Stimulated activated naive CD8-positive, alpha-beta T cell treated with anti-CD3 and anti-CD28 coated beads, Interleukin-15, amount 100 ng/mL, for 72 hours (primary cell): Measurements from ENCODE around the gene AGR2.
"Not testable (repeated sequence)": the region's sequence is repeated elsewhere in the genome, so short reads cannot be mapped to it uniquely, and the experiment has no call there.

Experiments used
- ATAC-seq: fragments of 150-1000 bp; cut with Tn5 transposase; 2 replicates; pipeline ENCODE4 v1.10.0; 2021; ENCODE audit warnings: mild to moderate bottlenecking, moderate library complexity
- DNase-seq, 2 donors: peaks; one replicate each; pipeline ENCODE4 v3.0.0; 2021 to 2022
- H3K27ac Mint-ChIP-seq, 2 donors: one replicate each; pipeline ENCODE4 v1.8.0; 2022; ENCODE audit warnings: mild to moderate bottlenecking in 2 of 2, mixed read lengths in 2 of 2, moderate library complexity in 2 of 2
- H3K27me3 Mint-ChIP-seq: one replicate; pipeline ENCODE4 v1.8.0; 2022; ENCODE audit warnings: mixed read lengths
- H3K4me1 Mint-ChIP-seq: one replicate; pipeline ENCODE4 v1.8.0; 2022; ENCODE audit warnings: mild to moderate bottlenecking, mixed read lengths
- H3K4me3 Mint-ChIP-seq, 2 donors: one replicate each; pipeline ENCODE4 v1.8.0; 2022; ENCODE audit warnings: mild to moderate bottlenecking in 2 of 2, mixed read lengths in 2 of 2, moderate library complexity in 1 of 2
- H3K9me3 Mint-ChIP-seq, 2 donors: one replicate each; pipeline ENCODE4 v1.8.0; 2022; ENCODE audit warnings: mixed read lengths in 2 of 2

Gene AGR2

DNA sequence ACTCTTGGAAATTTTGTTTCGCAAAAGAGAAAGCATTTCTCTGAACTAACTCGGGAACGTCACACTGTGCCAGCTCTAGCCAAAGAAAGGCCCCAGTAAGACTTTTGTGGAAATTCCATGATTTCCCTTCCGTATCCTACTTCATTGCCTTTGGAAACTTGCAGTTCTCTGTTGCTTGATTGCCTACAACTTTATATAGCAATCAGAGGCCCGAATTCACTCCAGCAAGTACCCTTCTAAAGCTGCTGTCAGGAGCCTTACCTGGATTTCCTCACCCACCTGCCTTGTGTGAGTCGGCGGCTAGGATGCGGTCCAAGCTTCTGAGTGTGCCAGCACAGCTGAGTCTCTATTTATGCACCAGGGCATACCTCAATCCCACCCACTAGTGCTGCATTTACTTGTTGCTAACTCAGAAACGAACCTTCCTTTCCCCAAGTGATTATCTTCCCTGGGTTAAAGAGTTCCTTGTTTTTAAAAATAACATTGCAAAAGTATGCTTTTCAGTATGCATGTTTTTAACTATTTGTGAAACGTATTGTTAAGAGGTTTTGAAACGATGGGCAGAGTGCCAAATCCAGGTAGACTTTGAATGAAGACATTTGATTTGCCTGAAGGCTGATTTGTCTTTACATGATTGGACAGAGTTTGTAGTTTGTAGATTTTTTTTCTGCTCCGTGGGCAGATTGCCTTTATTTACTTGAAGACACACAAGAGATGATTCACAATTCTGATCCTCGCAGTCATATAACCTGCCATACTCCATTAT, at the start of gene AGR2:
Gene AGR2, minus strand, starts transcription at position 326 of the 766 bp plus-strand sequence. CDS start 3,203 bp downstream, outside the sequence.
- Mint-ChIP-seq H3K27me3 (peaks cover 9% of the 10 kb centered on the region), H3K9me3 (no peaks in the 10 kb centered on the region), H3K4me1 (no peaks in the 10 kb centered on the region), H3K27ac (no peak within 1 kb of the TSS), H3K4me3 (no peak within 1 kb of the TSS)
- DNase-seq (no peak), ATAC-seq (no peak)

DNA sequence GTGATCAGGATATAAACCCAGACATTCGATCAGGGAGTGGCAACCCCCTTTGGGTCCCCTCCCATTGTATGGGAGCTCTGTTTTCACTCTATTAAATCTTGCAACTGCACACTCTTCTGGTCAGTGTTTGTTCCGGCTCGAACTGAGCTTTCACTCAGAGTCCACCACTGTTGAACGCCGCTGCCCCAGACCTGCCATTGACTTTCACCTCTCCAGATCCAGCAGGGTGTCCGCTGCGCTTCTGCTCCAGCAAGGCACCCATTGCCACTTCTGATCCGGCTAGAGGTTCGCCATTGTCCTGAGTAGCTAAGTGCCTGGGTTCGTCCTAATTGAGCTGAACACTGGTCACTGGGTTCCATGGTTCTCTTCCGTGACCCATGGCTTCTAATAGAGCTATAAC, 48.4 kb upstream of the AGR2 start:
- H3K27me3 Mint-ChIP-seq, result peaks cover 30% of the 10 kb centered on the region
- H3K27ac Mint-ChIP-seq, DNase-seq, ATAC-seq, H3K4me3 Mint-ChIP-seq, H3K9me3 Mint-ChIP-seq, H3K4me1 Mint-ChIP-seq: not testable (repeated sequence)

DNA sequence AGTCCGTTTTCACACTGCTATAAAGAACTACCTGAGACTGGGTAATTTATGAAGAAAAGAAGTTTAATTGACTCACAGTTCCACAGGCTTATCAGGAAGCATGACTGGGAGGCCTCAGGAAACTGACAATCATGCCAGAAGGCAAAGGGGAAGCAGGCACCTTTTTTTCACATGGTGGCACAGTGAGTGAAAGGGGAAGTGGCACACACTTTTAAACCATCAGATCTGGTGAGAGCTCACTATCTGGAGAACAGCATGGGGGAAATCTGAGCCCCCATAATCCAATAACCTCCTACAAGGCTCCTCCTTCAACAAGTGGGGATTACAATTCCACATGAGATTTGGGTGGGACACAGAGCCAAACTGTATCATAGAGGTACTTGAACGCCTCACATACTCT, 47.0 kb upstream of the AGR2 start:
- DNase-seq (no peak), ATAC-seq (no peak)
- peaks cover 9% of the 10 kb centered on the region for H3K4me1 Mint-ChIP-seq
- H3K27ac Mint-ChIP-seq, result no peak overlapping the region
- H3K27me3 Mint-ChIP-seq, result peaks cover 30% of the 10 kb centered on the region
- no peak overlapping the region for H3K4me3 Mint-ChIP-seq
- H3K9me3 Mint-ChIP-seq, result no peaks in the 10 kb centered on the region

DNA sequence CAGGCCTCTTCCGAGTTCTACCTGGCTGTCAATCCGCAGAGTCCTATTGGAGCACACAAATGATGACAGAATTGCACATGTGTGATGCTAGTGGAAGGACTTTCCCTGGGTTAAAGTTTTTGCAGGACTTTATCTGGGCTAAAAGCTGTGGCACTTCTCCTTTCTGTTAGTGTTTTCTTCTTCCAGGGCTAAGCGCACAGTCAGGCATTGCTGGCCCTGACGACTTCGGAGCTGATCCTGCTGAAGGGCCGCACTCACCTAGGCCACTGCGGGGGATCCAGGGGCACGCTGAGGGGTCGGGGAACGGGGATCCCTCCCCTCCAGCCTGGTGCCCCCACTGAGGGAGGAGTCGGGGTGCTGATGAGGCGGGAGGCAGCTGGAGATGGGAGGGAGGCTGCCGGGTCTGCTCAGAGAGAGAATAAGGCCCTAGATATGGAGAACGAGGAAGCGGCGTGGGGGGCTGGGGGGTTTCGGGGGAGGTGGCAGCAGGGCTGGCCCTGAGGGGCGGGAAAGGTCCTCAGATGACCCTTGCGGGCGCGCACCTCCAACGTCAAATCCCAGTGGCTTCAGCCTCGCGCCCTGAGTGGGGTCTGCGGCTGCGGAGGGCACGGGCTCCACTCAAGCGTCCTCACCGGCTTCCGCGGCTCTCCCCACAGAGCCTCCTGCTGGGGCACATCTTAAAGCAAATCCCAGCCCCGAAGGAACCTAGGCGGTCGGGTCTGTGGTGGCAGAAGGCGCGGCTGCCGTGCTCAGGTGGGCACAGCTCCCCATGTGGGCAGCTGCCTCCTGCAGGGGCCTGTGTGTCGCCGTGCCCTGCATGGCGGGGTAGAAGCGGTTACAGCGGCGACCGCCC, 46.0 kb upstream of the AGR2 start:
- H3K4me3 Mint-ChIP-seq, result peak overlapping the region; percentile 38 to 57

DNA sequence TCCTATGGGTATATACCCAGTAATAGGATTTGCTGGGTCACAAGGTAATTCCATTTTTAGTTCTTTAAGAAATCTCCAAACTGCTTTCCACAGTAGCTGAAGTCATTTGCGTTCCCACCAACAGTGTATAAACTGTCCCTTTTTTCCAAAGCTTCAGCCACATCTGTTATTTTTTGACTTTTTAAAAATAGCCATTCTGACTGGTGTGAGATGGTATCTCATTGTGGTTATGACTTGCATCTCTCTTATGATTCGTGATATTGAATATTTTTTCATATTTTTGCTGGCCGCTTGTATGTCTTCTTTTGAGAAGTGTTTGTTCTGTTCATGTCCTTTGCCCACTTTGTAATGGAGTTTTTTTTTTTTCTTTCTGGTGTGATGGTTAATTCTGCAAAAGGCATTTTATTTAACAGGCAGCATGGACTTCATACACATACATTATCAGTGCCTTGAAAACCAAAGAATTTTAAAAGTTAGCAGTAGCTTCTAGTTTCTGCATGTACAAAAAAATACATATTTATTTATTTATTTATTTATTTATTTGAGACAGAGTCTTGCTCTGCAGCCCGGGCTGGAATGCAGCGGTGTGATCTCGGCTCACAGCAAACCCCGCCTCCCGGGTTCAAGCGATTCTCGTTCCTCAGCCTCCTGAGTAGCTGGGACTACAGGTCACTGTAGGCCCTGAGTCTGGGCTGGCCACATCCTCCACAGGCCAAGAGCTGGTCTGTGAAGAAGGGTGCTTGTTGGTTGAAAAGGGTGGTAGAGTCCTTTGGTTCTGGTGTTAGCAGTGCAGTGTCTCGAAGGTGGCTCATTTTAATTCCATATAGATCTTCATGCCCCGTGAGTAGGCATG, 44.7 kb upstream of the AGR2 start:
- Mint-ChIP-seq H3K4me1 (peaks cover 9% of the 10 kb centered on the region), H3K27ac (no peak overlapping the region), H3K4me3 (no peak overlapping the region), H3K9me3 (no peaks in the 10 kb centered on the region), H3K27me3 (peaks cover 30% of the 10 kb centered on the region)
- ATAC-seq (no peak), DNase-seq (no peak)

More for the DNA sequence above, 46.0 kb upstream of the AGR2 start:
- peaks cover 30% of the 10 kb centered on the region for H3K27me3 Mint-ChIP-seq
- ATAC-seq, result peak; percentile 59
- no peak for DNase-seq
- peaks cover 9% of the 10 kb centered on the region for H3K4me1 Mint-ChIP-seq
- no peaks in the 10 kb centered on the region for H3K9me3 Mint-ChIP-seq
- H3K27ac Mint-ChIP-seq, result no peak overlapping the region

DNA sequence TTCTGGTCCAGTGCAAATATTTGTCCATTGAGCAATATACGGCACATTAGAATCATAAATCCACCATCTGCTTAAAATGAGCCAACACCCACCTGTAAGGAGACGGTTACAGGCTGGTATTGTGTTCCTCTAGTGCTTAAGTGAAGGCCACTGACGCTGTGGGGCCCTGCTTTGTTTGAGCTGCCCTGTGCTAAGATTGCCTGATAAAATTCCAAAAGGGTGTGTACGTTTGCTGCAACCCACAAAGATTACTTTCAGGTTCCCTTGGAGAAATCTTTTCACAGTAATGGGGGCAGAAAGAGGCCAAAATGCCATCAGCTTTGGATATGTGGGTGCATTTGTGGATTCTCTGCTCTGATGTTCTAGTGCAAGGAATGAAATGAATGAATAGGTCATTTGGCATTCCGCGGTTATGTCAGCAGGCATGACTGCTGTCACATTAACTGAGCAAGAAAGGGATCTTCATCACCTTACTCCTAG, 42.6 kb upstream of the AGR2 start:
- peaks cover 28% of the 10 kb centered on the region for H3K27me3 Mint-ChIP-seq
- ATAC-seq (no peak), DNase-seq (no peak)
- H3K9me3 Mint-ChIP-seq, result no peaks in the 10 kb centered on the region
- H3K4me3 Mint-ChIP-seq, result no peak overlapping the region
- no peak overlapping the region for H3K27ac Mint-ChIP-seq
- peaks cover 9% of the 10 kb centered on the region for H3K4me1 Mint-ChIP-seq

DNA sequence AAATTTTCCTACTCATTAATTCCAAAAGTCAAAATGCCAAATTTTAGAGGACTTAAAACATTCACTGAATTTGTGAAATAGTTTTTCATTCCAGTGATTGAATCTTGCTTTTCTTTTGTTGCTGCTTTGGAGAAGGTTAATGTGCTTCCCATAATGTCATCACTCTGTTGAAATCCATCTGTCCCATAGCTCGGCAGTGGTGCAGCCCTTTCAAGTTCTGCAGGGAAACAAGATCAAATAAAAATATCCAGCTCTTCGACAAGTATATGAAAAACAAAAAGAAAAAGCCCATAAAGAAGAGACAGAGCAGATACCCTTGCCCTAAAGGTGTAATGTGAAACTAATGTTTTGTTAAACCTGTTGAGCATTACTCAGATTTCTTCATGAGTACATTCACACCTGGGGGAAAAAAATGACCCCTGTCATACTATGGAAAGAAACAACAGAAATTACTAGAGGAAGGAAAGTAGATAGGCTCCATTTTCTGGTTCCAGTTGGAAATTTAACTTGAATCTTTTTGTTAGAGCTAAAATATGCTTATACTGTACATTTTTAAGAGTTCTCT, 41.9 kb upstream of the AGR2 start:
- Mint-ChIP-seq H3K4me1 (peaks cover 8% of the 10 kb centered on the region), H3K4me3 (no peak overlapping the region), H3K27me3 (peaks cover 20% of the 10 kb centered on the region), H3K27ac (no peak overlapping the region), H3K9me3 (no peaks in the 10 kb centered on the region)
- ATAC-seq, result no peak
- DNase-seq, result no peak

DNA sequence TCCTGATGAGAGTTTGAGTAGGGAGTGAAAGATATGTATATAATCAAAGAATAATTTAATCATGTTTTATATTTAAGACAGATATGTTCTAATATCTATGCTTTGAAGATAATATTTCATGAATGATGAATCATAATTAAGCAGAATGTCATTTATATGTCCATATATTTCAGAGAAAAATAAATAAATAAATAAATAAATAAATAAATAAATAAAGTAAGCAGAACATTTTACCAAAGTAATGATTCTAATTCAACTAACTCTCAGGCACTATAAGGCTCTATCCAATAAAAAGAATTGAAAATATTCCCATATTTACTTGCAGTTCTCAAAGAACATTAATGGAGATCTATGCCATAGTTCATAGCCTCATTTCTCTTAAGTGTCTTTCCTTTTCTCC, 40.9 kb upstream of the AGR2 start:
- ATAC-seq (no peak), DNase-seq (no peak)
- H3K4me1 Mint-ChIP-seq, result no peaks in the 10 kb centered on the region
- no peak overlapping the region for H3K27ac Mint-ChIP-seq
- peaks cover 11% of the 10 kb centered on the region for H3K27me3 Mint-ChIP-seq
- no peaks in the 10 kb centered on the region for H3K9me3 Mint-ChIP-seq
- no peak overlapping the region for H3K4me3 Mint-ChIP-seq

DNA sequence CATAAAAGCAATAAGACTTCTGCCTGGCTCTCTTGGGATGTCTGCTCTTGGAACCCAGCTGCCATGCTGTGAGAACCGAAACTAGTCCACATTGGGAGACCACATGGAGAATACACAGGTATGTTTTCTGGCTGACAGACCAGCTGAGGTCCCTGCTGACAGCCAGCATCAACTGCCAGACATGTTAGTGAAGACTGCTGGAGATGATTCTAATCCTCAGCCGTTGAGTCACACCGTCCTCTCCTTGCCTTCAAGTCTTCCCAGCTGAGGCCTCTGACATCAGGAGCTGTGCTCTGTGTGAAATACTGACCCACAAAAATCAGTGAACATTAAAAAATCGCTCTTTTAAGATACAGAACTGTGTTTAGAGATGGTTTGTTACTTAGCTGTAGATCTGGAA, 36.9 kb upstream of the AGR2 start:
- Mint-ChIP-seq H3K9me3 (peaks cover 0 to 2% of the 10 kb centered on the region in 2 donors), H3K4me1 (no peaks in the 10 kb centered on the region), H3K27ac (no peak overlapping the region), H3K27me3 (peaks cover 9% of the 10 kb centered on the region), H3K4me3 (no peak overlapping the region)
- ATAC-seq (no peak), DNase-seq (no peak)

DNA sequence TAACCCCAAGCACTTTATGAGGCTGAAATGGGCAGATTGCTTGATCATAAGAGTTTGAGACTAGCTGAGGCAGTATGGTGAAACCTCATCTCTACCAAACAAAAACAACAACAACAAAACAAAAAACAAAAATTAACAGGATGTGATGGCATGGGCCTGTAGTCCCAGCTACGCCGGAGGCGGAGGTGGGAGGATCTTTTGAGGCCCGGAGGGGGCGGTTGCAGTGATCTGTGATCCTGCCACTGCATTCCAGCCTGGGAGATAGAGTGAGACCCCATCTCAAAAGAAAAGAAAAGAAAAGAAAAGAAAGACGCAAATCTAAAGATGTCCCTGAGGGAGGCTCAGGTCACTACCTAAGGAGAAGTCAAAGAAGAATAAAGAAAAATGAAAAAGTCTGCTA, 35.3 kb upstream of the AGR2 start:
- H3K4me3 Mint-ChIP-seq, result no peak overlapping the region
- peaks cover 0 to 7% of the 10 kb centered on the region in 2 donors for H3K9me3 Mint-ChIP-seq
- H3K4me1 Mint-ChIP-seq, result no peaks in the 10 kb centered on the region
- ATAC-seq, result no peak
- no peak overlapping the region for H3K27ac Mint-ChIP-seq
- no peak for DNase-seq
- peaks cover 22% of the 10 kb centered on the region for H3K27me3 Mint-ChIP-seq

DNA sequence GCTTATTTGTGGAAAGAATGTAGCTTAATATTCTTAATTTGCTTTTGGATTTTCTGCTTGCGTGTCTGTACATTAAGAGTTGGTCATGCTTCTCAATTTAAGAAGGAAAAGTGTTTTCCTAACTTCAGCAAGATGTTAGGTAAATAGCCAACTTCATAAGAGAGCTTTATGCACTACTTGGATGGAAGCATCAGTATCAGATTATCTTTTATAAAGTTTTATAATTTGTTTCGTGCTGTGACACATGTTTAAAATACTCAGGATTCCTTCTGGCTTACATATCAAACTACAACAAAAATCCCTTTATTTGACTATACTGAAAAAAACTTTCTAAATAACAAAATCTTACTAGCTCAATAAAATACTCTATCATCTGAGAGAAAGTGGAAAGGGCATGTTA, 34.8 kb upstream of the AGR2 start:
- H3K27ac Mint-ChIP-seq, result no peak overlapping the region
- DNase-seq, result no peak
- no peak overlapping the region for H3K4me3 Mint-ChIP-seq
- ATAC-seq, result no peak
- peaks cover 27% of the 10 kb centered on the region for H3K27me3 Mint-ChIP-seq
- no peaks in the 10 kb centered on the region for H3K4me1 Mint-ChIP-seq
- peaks cover 0 to 7% of the 10 kb centered on the region in 2 donors for H3K9me3 Mint-ChIP-seq

DNA sequence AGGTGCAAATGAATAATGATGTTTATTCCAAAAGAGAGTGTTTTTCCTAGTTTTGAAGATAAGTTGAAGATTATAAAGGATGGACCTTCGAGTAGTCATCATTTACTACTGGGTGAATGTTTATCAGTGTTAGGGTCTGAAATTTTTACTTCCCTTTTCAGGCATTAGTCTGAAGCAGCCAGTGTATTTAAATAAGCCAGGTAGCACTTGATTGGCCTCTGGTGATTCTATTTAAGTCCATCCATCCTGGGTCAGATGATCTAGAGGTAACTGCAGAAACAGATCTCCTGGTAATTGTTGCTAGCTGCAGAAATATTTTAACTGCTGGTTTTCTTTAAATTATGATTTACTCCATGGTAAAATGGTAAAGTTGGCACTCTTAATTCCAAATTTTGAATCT, 34.1 kb upstream of the AGR2 start:
- ATAC-seq (no peak), DNase-seq (no peak)
- no peaks in the 10 kb centered on the region for H3K4me1 Mint-ChIP-seq
- no peak overlapping the region for H3K4me3 Mint-ChIP-seq
- H3K27ac Mint-ChIP-seq, result no peak overlapping the region
- H3K9me3 Mint-ChIP-seq, result peaks cover 0 to 7% of the 10 kb centered on the region in 2 donors
- peaks cover 30% of the 10 kb centered on the region for H3K27me3 Mint-ChIP-seq

DNA sequence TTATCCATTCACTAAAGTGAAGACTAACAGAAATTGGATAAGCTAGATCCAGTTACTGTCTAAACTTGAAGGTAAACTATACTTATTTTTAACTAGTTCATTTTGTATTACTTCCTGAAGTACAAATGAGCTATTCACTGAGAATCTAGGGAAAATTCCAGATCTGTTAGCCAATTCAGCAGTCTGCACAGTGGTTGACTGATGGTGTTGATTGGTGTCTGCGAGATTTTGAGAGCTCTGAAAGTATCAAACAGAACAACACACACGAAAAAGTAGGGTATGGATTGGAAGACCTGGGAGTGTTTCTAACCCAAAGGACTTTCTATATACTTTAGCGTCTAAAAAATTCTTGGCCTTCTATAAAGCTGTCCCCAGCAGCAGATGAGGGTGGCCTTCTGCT, 33.6 kb upstream of the AGR2 start:
- no peak overlapping the region for H3K27ac Mint-ChIP-seq
- no peak for DNase-seq
- H3K4me3 Mint-ChIP-seq, result no peak overlapping the region
- peaks cover 0 to 7% of the 10 kb centered on the region in 2 donors for H3K9me3 Mint-ChIP-seq
- H3K27me3 Mint-ChIP-seq, result peaks cover 30% of the 10 kb centered on the region
- no peaks in the 10 kb centered on the region for H3K4me1 Mint-ChIP-seq
- no peak for ATAC-seq

DNA sequence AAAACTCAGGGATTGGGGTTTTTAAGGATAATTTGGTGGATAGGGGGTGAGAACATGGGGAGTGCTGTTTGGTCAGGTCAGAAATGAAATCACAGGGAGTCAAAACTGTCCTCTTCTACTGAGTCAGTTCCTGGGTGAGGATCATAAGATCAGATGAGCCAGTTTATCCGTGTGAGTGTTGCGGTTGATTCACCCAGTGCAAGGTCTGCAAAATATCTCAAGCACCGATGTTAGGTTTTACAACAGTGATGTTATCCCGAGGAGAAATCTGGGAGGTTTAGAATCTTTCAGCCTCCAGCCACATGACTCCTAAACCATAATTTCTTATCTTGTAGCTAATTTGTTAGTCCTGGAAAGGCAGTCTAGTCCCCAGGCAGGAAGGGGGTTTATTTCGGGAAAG, 31.7 kb upstream of the AGR2 start:
- ATAC-seq (no peak), DNase-seq (no peak)
- Mint-ChIP-seq H3K27ac (no peak overlapping the region), H3K4me1 (no peaks in the 10 kb centered on the region), H3K4me3 (no peak overlapping the region), H3K27me3 (peaks cover 30% of the 10 kb centered on the region), H3K9me3 (peaks cover 0 to 7% of the 10 kb centered on the region in 2 donors)

DNA sequence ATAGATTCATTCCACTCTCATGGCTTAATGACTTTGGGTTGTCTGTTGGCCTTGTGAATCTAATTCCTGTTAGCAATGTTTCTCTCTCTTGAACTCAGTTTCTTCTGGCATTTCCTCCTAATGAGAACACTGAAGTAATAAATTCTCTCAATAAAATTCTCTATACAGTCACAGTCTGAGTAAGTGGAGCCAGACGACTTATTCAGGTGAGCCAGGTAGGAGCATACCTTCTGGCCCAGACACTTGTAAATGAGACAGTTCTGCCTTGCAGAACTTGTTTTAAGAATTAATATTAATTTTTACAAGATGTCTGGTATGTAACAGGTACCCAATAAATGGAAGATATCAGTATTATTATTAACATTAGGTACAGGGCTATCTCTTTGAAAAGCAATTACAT, 28.6 kb upstream of the AGR2 start:
- Mint-ChIP-seq H3K4me3 (no peak overlapping the region), H3K9me3 (peaks cover 0 to 14% of the 10 kb centered on the region in 2 donors), H3K27me3 (peaks cover 30% of the 10 kb centered on the region), H3K27ac (no peak overlapping the region), H3K4me1 (no peaks in the 10 kb centered on the region)
- ATAC-seq, result no peak
- DNase-seq, result no peak
